Measurements from ENCODE around the gene CUX1. TPM values are rescaled to one million over a fixed set of nuclear protein-coding genes. Genes with fewer than 3 reads are reported as not detected.

Gene CUX1
- total and polyA plus RNA-seq, 5 donors: 54.1 to 146 (median 109) TPM

GRCh38 chr7:102093599-102094315 is 276.3 kb downstream of the CUX1 start:
- peaks cover 2% of the 10 kb centered on the region for H3K4me1 ChIP-seq (ENCODE audit: control insufficient read depth, insufficient read depth, low read length)
- DNase-seq (no peak), ATAC-seq (peak in 1 of 2 donors; percentile 72)
- no peak overlapping the region for H3K4me3 ChIP-seq (ENCODE audit: low read length)
- intact Hi-C loops (cut with DNase I): no loop called here
- no peaks in the 10 kb centered on the region for H3K9me3 ChIP-seq (ENCODE audit: control insufficient read depth, low read length)
- 65% methylated on average over 14 of the region's 14 CpGs for WGBS
- no peak overlapping the region for H3K27ac ChIP-seq (ENCODE audit: low read length)
- no peaks in the 10 kb centered on the region for H3K27me3 ChIP-seq (ENCODE audit: control insufficient read depth, insufficient read depth)

- H3K9me3 ChIP-seq (ENCODE audit: control insufficient read depth, low read length): no peaks in the 10 kb centered on the region
- no peak overlapping the region for H3K27ac ChIP-seq (ENCODE audit: low read length)
- H3K4me3 ChIP-seq (ENCODE audit: low read length): no peak overlapping the region
- no peak for DNase-seq
- 83% methylated on average over 4 of the region's 4 CpGs for WGBS
- intact Hi-C loops (cut with DNase I): no loop called here
- peaks cover 2% of the 10 kb centered on the region for H3K4me1 ChIP-seq (ENCODE audit: control insufficient read depth, insufficient read depth, low read length)
- no peaks in the 10 kb centered on the region for H3K27me3 ChIP-seq (ENCODE audit: control insufficient read depth, insufficient read depth)
- ATAC-seq: no peak
Measured at GRCh38 chr7:102094316-102094650, 276.9 kb downstream of the CUX1 start.

GRCh38 chr7:102095321-102096011 is 278.0 kb downstream of the CUX1 start:
- Histone ChIP-seq H3K4me3 (ENCODE audit: low read length) (no peak overlapping the region), H3K27ac (ENCODE audit: low read length) (no peak overlapping the region), H3K4me1 (ENCODE audit: control insufficient read depth, insufficient read depth, low read length) (no peaks in the 10 kb centered on the region), H3K9me3 (ENCODE audit: control insufficient read depth, low read length) (no peaks in the 10 kb centered on the region), H3K27me3 (ENCODE audit: control insufficient read depth, insufficient read depth) (no peaks in the 10 kb centered on the region)
- WGBS: 95% methylated on average over 16 of the region's 16 CpGs
- ATAC-seq (no peak), DNase-seq (no peak)
- intact Hi-C loops (cut with DNase I): no loop called here

GRCh38 chr7:102096012-102096332 is 278.5 kb downstream of the CUX1 start:
- ATAC-seq (no peak), DNase-seq (no peak)
- Histone ChIP-seq H3K4me3 (ENCODE audit: low read length) (no peak overlapping the region), H3K27me3 (ENCODE audit: control insufficient read depth, insufficient read depth) (no peaks in the 10 kb centered on the region), H3K9me3 (ENCODE audit: control insufficient read depth, low read length) (no peaks in the 10 kb centered on the region), H3K4me1 (ENCODE audit: control insufficient read depth, insufficient read depth, low read length) (no peaks in the 10 kb centered on the region), H3K27ac (ENCODE audit: low read length) (no peak overlapping the region)
- 88% methylated on average over 10 of the region's 10 CpGs for WGBS
- intact Hi-C loops (cut with DNase I): no loop called here

- H3K4me1 ChIP-seq (ENCODE audit: control insufficient read depth, insufficient read depth, low read length): no peaks in the 10 kb centered on the region
- no peaks in the 10 kb centered on the region for H3K27me3 ChIP-seq (ENCODE audit: control insufficient read depth, insufficient read depth)
- DNase-seq (no peak), ATAC-seq (no peak)
- WGBS: 90% methylated on average over 19 of the region's 19 CpGs
- H3K27ac ChIP-seq (ENCODE audit: low read length): no peak overlapping the region
- H3K9me3 ChIP-seq (ENCODE audit: control insufficient read depth, low read length): no peaks in the 10 kb centered on the region
- intact Hi-C loops (cut with DNase I): no loop called here
- H3K4me3 ChIP-seq (ENCODE audit: low read length): no peak overlapping the region
Measured at GRCh38 chr7:102096706-102097427, 279.4 kb downstream of the CUX1 start.

- ATAC-seq (no peak), DNase-seq (no peak)
- intact Hi-C loops (cut with DNase I): no loop called here
- H3K27ac ChIP-seq (ENCODE audit: low read length): no peak overlapping the region
- H3K4me3 ChIP-seq (ENCODE audit: low read length): no peak overlapping the region
- H3K27me3 ChIP-seq (ENCODE audit: control insufficient read depth, insufficient read depth): no peaks in the 10 kb centered on the region
- H3K4me1 ChIP-seq (ENCODE audit: control insufficient read depth, insufficient read depth, low read length): no peaks in the 10 kb centered on the region
- H3K9me3 ChIP-seq (ENCODE audit: control insufficient read depth, low read length): no peaks in the 10 kb centered on the region
- WGBS: 76% methylated on average over 13 of the region's 13 CpGs
Measured at GRCh38 chr7:102097601-102098161, 280.3 kb downstream of the CUX1 start.

- no peak for ATAC-seq
- Histone ChIP-seq H3K27me3 (ENCODE audit: control insufficient read depth, insufficient read depth) (no peaks in the 10 kb centered on the region), H3K9me3 (ENCODE audit: control insufficient read depth, low read length) (no peaks in the 10 kb centered on the region), H3K27ac (ENCODE audit: low read length) (no peak overlapping the region), H3K4me3 (ENCODE audit: low read length) (no peak overlapping the region), H3K4me1 (ENCODE audit: control insufficient read depth, insufficient read depth, low read length) (no peaks in the 10 kb centered on the region)
- intact Hi-C loops (cut with DNase I): no loop called here
- 97% methylated on average over 6 of the region's 6 CpGs for WGBS
- DNase-seq: no peak
Measured at GRCh38 chr7:102098986-102099385, 281.6 kb downstream of the CUX1 start.

- 99% methylated on average over 3 of the region's 3 CpGs for WGBS
- intact Hi-C loops (cut with DNase I): no loop called here
- H3K27ac ChIP-seq (ENCODE audit: low read length): no peak overlapping the region
- H3K27me3 ChIP-seq (ENCODE audit: control insufficient read depth, insufficient read depth): no peaks in the 10 kb centered on the region
- H3K9me3 ChIP-seq (ENCODE audit: control insufficient read depth, low read length): no peaks in the 10 kb centered on the region
- no peak for DNase-seq
- no peak overlapping the region for H3K4me3 ChIP-seq (ENCODE audit: low read length)
- H3K4me1 ChIP-seq (ENCODE audit: control insufficient read depth, insufficient read depth, low read length): no peaks in the 10 kb centered on the region
- no peak for ATAC-seq
Measured at GRCh38 chr7:102099474-102099873, 282.0 kb downstream of the CUX1 start.

- Histone ChIP-seq H3K4me1 (ENCODE audit: control insufficient read depth, insufficient read depth, low read length) (no peaks in the 10 kb centered on the region), H3K4me3 (ENCODE audit: low read length) (no peak overlapping the region), H3K27me3 (ENCODE audit: control insufficient read depth, insufficient read depth) (no peaks in the 10 kb centered on the region), H3K9me3 (ENCODE audit: control insufficient read depth, low read length) (no peaks in the 10 kb centered on the region), H3K27ac (ENCODE audit: low read length) (no peak overlapping the region)
- ATAC-seq (no peak), DNase-seq (no peak)
- intact Hi-C loops (cut with DNase I): no loop called here
- WGBS: 92% methylated on average over 7 of the region's 7 CpGs
Measured at GRCh38 chr7:102101111-102101551, 283.7 kb downstream of the CUX1 start.

GRCh38 chr7:102101926-102102325 is 284.5 kb downstream of the CUX1 start:
- Histone ChIP-seq H3K9me3 (ENCODE audit: control insufficient read depth, low read length) (no peaks in the 10 kb centered on the region), H3K4me1 (ENCODE audit: control insufficient read depth, insufficient read depth, low read length) (no peaks in the 10 kb centered on the region), H3K4me3 (ENCODE audit: low read length) (no peak overlapping the region), H3K27me3 (ENCODE audit: control insufficient read depth, insufficient read depth) (no peaks in the 10 kb centered on the region), H3K27ac (ENCODE audit: low read length) (no peak overlapping the region)
- ATAC-seq (no peak), DNase-seq (no peak)
- WGBS: 95% methylated on average over 11 of the region's 11 CpGs
- intact Hi-C loops (cut with DNase I): no loop called here

- ATAC-seq: peak in 1 of 2 donors; percentile 47
- intact Hi-C loops (cut with DNase I): no loop called here
Measured at GRCh38 chr7:102103027-102103372, 285.6 kb downstream of the CUX1 start.

More at GRCh38 chr7:102103027-102103372, 285.6 kb downstream of the CUX1 start:
- H3K27me3 ChIP-seq (ENCODE audit: control insufficient read depth, insufficient read depth): no peaks in the 10 kb centered on the region
- DNase-seq: no peak
- no peak overlapping the region for H3K4me3 ChIP-seq (ENCODE audit: low read length)
- H3K4me1 ChIP-seq (ENCODE audit: control insufficient read depth, insufficient read depth, low read length): no peaks in the 10 kb centered on the region
- 95% methylated on average over 5 of the region's 5 CpGs for WGBS
- no peak overlapping the region for H3K27ac ChIP-seq (ENCODE audit: low read length)
- H3K9me3 ChIP-seq (ENCODE audit: control insufficient read depth, low read length): no peaks in the 10 kb centered on the region

Data from right cardiac atrium (tissue), 5 donors.